ENCODE results near the gene ASB5.

Gene ASB5

DNA sequence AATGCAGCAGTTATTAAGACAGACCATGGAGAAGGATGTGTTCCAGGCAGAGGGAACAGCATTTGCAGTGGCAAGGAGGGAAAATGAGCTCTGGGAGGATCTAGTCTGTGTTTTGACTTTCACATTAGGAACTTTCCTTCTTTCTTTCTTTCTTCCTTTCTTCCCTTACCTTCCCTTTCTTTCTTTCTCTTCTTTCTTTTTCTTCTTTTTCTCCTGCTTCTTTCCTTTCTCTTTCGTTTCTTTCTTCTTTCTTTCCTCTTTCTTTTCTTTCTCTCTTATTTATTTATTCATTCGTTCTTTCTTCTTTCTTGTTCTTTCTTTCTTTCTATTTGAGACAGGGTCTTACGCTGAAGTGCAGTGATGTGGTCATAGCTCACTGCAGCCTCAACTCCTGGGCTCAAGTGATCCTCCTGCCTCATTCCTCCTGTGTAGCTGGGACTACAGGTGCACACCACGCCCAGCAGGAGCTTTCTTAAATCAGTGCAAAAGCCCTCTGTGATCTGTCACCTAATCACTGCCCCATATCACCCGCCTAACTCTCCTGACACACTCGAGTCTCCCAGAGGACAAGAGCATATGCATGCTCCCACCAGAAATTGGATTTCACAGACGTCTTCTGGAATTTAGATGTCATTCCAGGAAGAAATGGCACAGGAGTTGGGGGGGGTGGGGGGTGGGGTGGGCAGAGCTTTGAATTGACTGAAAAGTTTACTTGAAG is 58.3 kb downstream of the ASB5 start:
- no peak overlapping the region for H3K4me3 ChIP-seq (ENCODE audit: low read depth, low read length)
- no peak for DNase-seq (ENCODE audit: low read depth)
- TF ChIP-seq, protein P1, sequence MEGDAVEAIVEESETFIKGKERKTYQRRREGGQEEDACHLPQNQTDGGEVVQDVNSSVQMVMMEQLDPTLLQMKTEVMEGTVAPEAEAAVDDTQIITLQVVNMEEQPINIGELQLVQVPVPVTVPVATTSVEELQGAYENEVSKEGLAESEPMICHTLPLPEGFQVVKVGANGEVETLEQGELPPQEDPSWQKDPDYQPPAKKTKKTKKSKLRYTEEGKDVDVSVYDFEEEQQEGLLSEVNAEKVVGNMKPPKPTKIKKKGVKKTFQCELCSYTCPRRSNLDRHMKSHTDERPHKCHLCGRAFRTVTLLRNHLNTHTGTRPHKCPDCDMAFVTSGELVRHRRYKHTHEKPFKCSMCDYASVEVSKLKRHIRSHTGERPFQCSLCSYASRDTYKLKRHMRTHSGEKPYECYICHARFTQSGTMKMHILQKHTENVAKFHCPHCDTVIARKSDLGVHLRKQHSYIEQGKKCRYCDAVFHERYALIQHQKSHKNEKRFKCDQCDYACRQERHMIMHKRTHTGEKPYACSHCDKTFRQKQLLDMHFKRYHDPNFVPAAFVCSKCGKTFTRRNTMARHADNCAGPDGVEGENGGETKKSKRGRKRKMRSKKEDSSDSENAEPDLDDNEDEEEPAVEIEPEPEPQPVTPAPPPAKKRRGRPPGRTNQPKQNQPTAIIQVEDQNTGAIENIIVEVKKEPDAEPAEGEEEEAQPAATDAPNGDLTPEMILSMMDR (conservative IDR thresholded peaks at IDR 0.05; ENCODE audit: low read depth, low read length) = no peak

DNA sequence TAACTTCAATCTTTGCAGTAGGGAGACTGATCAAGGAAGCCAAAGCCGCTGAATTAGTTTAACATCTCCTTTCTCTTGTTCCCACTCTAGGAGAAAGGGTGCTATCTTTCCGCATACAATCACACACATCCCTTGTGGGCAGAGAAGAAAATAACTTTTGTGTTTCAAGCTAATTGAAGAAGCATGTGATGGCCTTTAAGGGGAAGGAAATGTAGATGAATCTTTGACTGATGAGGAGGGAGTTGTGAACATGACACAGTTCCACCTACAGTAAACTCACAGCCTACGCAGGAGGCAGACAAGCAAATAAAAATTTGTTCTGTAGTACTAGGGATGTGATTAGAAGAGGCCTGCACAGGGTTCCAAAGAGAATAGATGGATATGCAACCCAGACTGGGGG is 58.9 kb downstream of the ASB5 start:
- TF ChIP-seq, protein P1 (conservative IDR thresholded peaks at IDR 0.05; ENCODE audit: low read depth, low read length) = no peak
- DNase-seq (ENCODE audit: low read depth) = no peak
- no peak overlapping the region for H3K4me3 ChIP-seq (ENCODE audit: low read depth, low read length)

DNA sequence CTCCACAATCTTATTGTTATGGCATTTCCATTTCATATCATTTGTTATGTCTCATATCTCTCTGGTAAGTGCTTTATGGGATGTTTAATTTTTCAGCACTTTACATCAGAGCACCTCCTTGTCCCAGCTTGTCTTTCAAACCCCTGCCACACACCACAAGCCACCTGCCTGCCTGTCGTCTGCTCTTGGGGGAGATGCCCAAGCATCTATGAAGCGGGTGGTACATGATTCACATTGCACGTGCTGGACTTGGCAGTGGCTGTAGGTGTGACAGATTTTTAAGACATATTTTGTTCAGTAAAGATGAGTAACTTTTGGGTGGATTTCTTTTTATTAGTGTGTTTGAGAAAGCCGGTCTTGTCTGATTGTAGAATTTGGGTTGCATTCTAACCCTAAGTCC is 59.5 kb downstream of the ASB5 start:
- DNase-seq (ENCODE audit: low read depth) = no peak
- no peak overlapping the region for H3K4me3 ChIP-seq (ENCODE audit: low read depth, low read length)
- TF ChIP-seq, protein P1 (conservative IDR thresholded peaks at IDR 0.05; ENCODE audit: low read depth, low read length) = no peak

DNA sequence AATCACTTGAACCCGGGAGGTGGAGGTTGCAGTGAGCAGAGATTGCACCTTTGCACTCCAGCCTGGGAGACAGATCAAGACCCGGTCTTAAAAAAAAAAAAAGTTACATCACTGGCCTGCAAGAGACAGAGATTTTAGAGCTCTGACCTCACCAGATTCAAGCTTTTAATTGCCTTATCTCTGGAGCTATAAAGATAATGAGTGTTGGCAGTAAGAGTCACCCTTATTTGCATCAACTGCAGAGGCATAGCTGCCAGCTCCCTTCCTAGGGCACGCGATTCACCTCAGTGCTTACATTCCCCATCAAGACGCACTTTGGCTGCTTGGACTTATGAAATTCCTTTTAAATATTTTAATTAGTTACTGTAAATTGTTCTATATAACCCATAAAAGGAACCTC is 61.2 kb downstream of the ASB5 start:
- H3K4me3 ChIP-seq (ENCODE audit: low read depth, low read length) = no peak overlapping the region
- no peak for DNase-seq (ENCODE audit: low read depth)
- TF ChIP-seq, protein P1 (conservative IDR thresholded peaks at IDR 0.05; ENCODE audit: low read depth, low read length) = no peak

DNA sequence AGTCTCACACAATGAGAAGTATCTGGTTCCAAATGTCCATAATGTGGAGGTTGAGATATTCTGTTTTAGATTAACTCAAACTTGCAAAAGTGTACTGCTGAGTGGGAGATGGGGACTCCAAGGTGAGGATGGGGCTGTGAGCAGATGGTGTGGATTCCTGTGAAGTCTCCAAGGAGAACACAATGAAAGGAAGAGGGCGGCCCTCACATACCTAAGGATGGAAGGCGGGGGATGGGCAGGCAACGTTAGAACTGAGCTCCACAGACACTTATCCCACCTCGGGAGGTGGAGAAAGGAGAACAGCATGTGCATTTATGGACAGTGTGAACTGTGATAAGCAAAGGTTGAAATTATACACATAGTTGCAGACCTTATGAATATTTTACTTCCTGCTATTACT is 63.7 kb downstream of the ASB5 start:
- TF ChIP-seq, protein P1 (conservative IDR thresholded peaks at IDR 0.05; ENCODE audit: low read depth, low read length) = no peak
- no peak overlapping the region for H3K4me3 ChIP-seq (ENCODE audit: low read depth, low read length)
- DNase-seq (ENCODE audit: low read depth) = no peak

DNA sequence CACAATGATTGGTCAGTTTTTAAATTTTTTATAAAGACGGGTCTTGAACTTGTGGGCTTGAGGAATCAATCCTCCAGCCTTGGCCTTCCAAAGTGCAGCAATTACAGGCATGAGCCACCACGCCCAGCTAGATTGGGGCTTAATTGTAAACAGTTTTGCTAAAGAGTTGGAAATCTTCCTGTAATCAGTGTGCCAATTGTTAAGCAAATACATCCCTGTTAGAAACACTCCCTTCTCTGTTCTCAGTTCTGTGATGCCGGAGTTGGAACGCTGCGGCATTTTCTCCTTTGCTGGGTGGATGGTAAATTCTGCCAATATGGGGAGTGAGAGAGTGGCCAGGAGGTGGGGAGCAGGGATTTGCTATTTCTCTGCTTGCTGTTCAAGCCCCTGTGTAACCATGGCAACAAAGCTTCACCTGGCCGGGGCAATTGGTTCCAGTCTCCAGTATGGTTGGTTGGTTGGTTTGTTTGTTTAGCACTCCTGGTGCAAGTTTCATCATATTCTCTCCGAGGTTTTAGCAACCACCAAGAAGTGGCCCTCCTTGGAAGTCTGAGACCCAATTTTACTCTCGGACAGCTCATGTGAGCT is 70.6 kb downstream of the ASB5 start:
- TF ChIP-seq, protein P1 (conservative IDR thresholded peaks at IDR 0.05; ENCODE audit: low read depth, low read length) = no peak
- H3K4me3 ChIP-seq (ENCODE audit: low read depth, low read length) = no peak overlapping the region

More for the DNA sequence above, 70.6 kb downstream of the ASB5 start:
- no peak for DNase-seq (ENCODE audit: low read depth)

All from choroid plexus epithelial cell (primary cell).